ENCODE results near the gene PAX2.

DNA sequence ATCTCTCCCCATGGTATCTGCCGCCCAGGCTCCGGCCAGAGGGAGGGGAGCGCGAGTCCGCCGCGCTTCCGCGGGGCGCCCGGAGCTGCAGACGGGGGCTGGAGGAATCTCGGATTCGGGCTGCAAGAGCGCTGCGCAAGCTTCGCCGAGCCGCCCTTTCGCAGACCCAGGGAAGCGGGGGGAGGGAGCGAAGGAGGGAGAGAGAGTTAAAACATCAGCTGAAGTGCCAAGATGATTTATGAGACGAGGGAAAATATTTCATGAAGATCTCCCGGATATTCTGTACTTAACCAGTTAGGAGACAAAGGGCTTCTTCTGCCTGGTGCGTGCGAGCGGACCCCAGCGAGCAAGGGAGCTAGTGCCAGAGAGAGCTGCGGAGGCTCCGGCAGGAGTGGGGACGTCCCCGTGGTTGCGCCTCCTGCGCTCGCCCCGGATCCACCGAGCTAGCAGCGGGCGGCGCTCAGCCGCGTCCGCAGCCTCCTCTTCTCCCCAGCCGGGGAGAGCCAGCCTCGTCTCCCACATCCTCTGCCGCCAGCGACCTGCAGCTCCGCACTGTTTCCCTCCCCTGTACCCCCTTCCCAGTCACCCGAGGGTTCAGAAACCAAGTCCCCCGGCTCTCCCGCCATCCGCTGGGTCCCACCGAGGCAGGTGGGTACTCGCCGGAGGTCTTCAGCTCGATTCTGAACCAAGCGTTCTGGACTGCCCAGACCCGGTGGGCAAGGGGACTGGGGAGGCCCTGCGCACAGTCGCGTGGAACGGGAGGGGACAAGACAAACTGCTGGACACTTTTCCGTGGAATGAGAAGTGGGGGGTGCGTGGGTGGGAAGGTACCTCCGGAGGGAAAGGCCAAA lies 1.0 kb upstream of the PAX2 start:
- TF ChIP-seq EZH2phosphoT487 (IDR thresholded peaks at IDR 0.05; ENCODE audit: low read length) (0 out of 2 replicates have a peak, but pooled peaks have one; percentile 39), CTCF (IDR thresholded peaks at IDR 0.05; ENCODE audit: low read length) (no peak), EZH2 (optimal IDR thresholded peaks at IDR 0.05; ENCODE audit: low read depth, low read length) (no peak)
